IMR-90 (cell line): ENCODE results near the gene PSMD8. TPM values are rescaled to one million over a fixed set of nuclear protein-coding genes. Genes with fewer than 3 reads are reported as not detected.
"Not testable (repeated sequence)": the region's sequence is repeated elsewhere in the genome, so short reads cannot be mapped to it uniquely, and the experiment has no call there.

Source experiments
- ATAC-seq: fragments of 200-7000 bp; cut with Tn5 transposase; 2 replicates; pipeline ENCODE4 v1.9.1; 2020; ENCODE audit warnings: low read depth, mild to moderate bottlenecking, moderate library complexity
- BruUV-seq: library from RNA; stranded (reverse); fragments of 400-500 nt; replicated peaks from 2 replicates; lab custom pipeline; 2021; lab: Mats Ljungman, UMichigan
- CTCF ChIA-PET: fragments of 300-600 bp; formaldehyde crosslinking; extraction: SDS; loops from one replicate; lab custom pipeline; 2021; ENCODE audit warnings: antibody characterized with exemption; lab: Yijun Ruan, JAX
- POLR2A ChIA-PET: fragments of 300-600 bp; sonication (Branson Sonifier 250); formaldehyde crosslinking; loops from one replicate; lab custom pipeline; 2022; ENCODE audit warnings: antibody characterized with exemption; ENCODE audit not compliant: unreplicated experiment; lab: Charles Lee
- DNase-seq: peaks from one replicate; pipeline ENCODE4 v3.0.0; 2013
- H2AFZ ChIP-seq: replicated peaks from 2 replicates; pipeline ENCODE3; 2013; ENCODE audit warnings: low read length, mild to moderate bottlenecking; ENCODE audit not compliant: poor library complexity
- H2AK5ac ChIP-seq: 2 replicates; pipeline ENCODE4 v1.6.1; 2013; ENCODE audit warnings: low read depth, low read length, inconsistent platforms
- H2AK9ac ChIP-seq: replicated peaks from 2 replicates; pipeline ENCODE3; 2013; ENCODE audit warnings: mild to moderate bottlenecking, low read depth, low read length, moderate library complexity; ENCODE audit not compliant: poor library complexity
- H2BK120ac ChIP-seq: 2 replicates; pipeline ENCODE4 v1.6.1; 2013; ENCODE audit warnings: low read depth, low read length, inconsistent platforms
- H2BK15ac ChIP-seq: 3 replicates; pipeline ENCODE4 v1.6.1; 2013; ENCODE audit warnings: low read depth, low read length, inconsistent platforms
- H2BK20ac ChIP-seq: 2 replicates; pipeline ENCODE4 v1.6.1; 2013; ENCODE audit warnings: low read depth, mild to moderate bottlenecking, inconsistent platforms, low read length, moderate library complexity
- H2BK5ac ChIP-seq: 2 replicates; pipeline ENCODE4 v1.6.1; 2013; ENCODE audit warnings: mild to moderate bottlenecking, low read depth, low read length, inconsistent platforms; ENCODE audit not compliant: poor library complexity, severe bottlenecking
- H3K14ac ChIP-seq: replicated peaks from 2 replicates; pipeline ENCODE4 v1.6.1; 2013; ENCODE audit warnings: low read depth, low read length, inconsistent platforms
- H3K18ac ChIP-seq: 2 replicates; pipeline ENCODE4 v1.6.1; 2013; ENCODE audit warnings: low read depth, low read length, control low read depth
- H3K23ac ChIP-seq: 2 replicates; pipeline ENCODE4 v1.6.1; 2013; ENCODE audit warnings: low read depth, low read length, inconsistent platforms
- H3K27ac ChIP-seq: 2 replicates; pipeline ENCODE4 v1.5.1; 2013; ENCODE audit warnings: mild to moderate bottlenecking, control low read depth, low read length; ENCODE audit not compliant: insufficient read depth
- H3K27me3 ChIP-seq: 2 replicates; pipeline ENCODE4 v1.6.1; 2013; ENCODE audit warnings: low read length; ENCODE audit not compliant: control insufficient read depth, insufficient read depth
- H3K36me3 ChIP-seq: 2 replicates; pipeline ENCODE4 v1.6.1; 2013; ENCODE audit warnings: low read length, mixed read lengths; ENCODE audit not compliant: control insufficient read depth, insufficient read depth
- H3K4ac ChIP-seq: 2 replicates; pipeline ENCODE4 v1.6.1; 2013; ENCODE audit warnings: low read depth, low read length, inconsistent platforms
- H3K4me1 ChIP-seq: 2 replicates; pipeline ENCODE4 v1.6.1; 2013; ENCODE audit warnings: low read length, mixed read lengths; ENCODE audit not compliant: control insufficient read depth, insufficient read depth
- H3K4me2 ChIP-seq: 2 replicates; pipeline ENCODE4 v1.6.1; 2013; ENCODE audit warnings: low read depth, mild to moderate bottlenecking, control low read depth, low read length, moderate library complexity
- H3K4me3 ChIP-seq: 2 replicates; pipeline ENCODE4 v1.5.1; 2013; ENCODE audit warnings: low read depth, mild to moderate bottlenecking, control low read depth, low read length, moderate library complexity; ENCODE audit not compliant: insufficient read depth
- H3K56ac ChIP-seq: 2 replicates; pipeline ENCODE4 v1.6.1; 2013; ENCODE audit warnings: low read length, inconsistent platforms; ENCODE audit not compliant: insufficient read depth; ENCODE audit errors: extremely low read depth
- H3K79me1 ChIP-seq, 2 experiments: 2 replicates each; pipeline ENCODE4 v1.6.1; 2013; ENCODE audit warnings: low read length in 2 of 2, inconsistent platforms in 1 of 2, low read depth in 1 of 2
- H3K9ac ChIP-seq: 2 replicates; pipeline ENCODE4 v1.6.1; 2013; ENCODE audit warnings: low read depth, low read length, control low read depth
- H3K9me1 ChIP-seq: 2 replicates; pipeline ENCODE4 v1.6.1; 2013; ENCODE audit warnings: low read length, inconsistent platforms; ENCODE audit not compliant: insufficient read depth
- H3K9me3 ChIP-seq: 2 replicates; pipeline ENCODE4 v1.6.1; 2013; ENCODE audit warnings: low read length; ENCODE audit not compliant: control insufficient read depth, insufficient read depth
- H4K20me1 ChIP-seq: 2 replicates; pipeline ENCODE4 v1.6.1; 2013; ENCODE audit warnings: low read length, inconsistent platforms; ENCODE audit not compliant: insufficient read depth
- H4K5ac ChIP-seq: 2 replicates; pipeline ENCODE4 v1.6.1; 2013; ENCODE audit warnings: mild to moderate bottlenecking, low read depth, low read length, control low read depth
- H4K8ac ChIP-seq, 2 experiments: 2 replicates each; pipeline ENCODE4 v1.6.1; 2013; ENCODE audit warnings: low read depth in 2 of 2, low read length in 2 of 2, control low read depth in 1 of 2, inconsistent platforms in 1 of 2
- H4K91ac ChIP-seq: 2 replicates; pipeline ENCODE4 v1.6.1; 2013; ENCODE audit warnings: low read depth, low read length, inconsistent platforms; ENCODE audit not compliant: insufficient read depth
- WGBS, 2 experiments: methylation state at CpG; one replicate each; pipeline versions ENCODE4 v1.1.5 to v1.1.7; 2013; ENCODE audit warnings: missing lambda C conversion rate in 2 of 2; ENCODE audit not compliant: insufficient read length in 1 of 2; ENCODE audit errors: extremely low coverage in 2 of 2; 5-methylcytosine and 5-hydroxymethylcytosine counted together
- dilution Hi-C: fragments of 300-500 bp; cut with HindIII; formaldehyde crosslinking; loops from one replicate; pipeline ENCODE4 v1.14.3; 2018; ENCODE audit warnings: low sequenced_read_pairs; ENCODE audit not compliant: unreplicated experiment
- in situ Hi-C: fragments of 300-500 bp; cut with MboI; formaldehyde crosslinking; loops from 3 replicates; pipeline ENCODE4 v1.14.3; 2019; ENCODE audit warnings: low sequenced_read_pairs, inconsistent platforms, mixed read lengths
- intact Hi-C: fragments of 100-400 bp; cut with micrococcal nuclease; formaldehyde crosslinking; loops from 2 replicates; pipeline ENCODE4 v1.10.0; 2022
- polyA plus RNA-seq, 3 experiments: library from polyadenylated mRNA; depleted of rRNA; stranded (reverse); fragments of >200 nt; gene quantifications; 2 replicates each; pipeline ENCODE4 v1.2.3, GENCODE V29; 2012; ENCODE audit warnings: low replicate concordance in 1 of 3
- total RNA-seq: library from RNA; depleted of rRNA; stranded (reverse); fragments of >200 nt; gene quantifications from 2 replicates; pipeline ENCODE4 v1.2.3, GENCODE V29; 2012

The PSMD8 gene
- total and polyA plus RNA-seq, 2 of the 4 experiments (the other 2 are of a cell fraction) = 475 to 644 TPM

DNA sequence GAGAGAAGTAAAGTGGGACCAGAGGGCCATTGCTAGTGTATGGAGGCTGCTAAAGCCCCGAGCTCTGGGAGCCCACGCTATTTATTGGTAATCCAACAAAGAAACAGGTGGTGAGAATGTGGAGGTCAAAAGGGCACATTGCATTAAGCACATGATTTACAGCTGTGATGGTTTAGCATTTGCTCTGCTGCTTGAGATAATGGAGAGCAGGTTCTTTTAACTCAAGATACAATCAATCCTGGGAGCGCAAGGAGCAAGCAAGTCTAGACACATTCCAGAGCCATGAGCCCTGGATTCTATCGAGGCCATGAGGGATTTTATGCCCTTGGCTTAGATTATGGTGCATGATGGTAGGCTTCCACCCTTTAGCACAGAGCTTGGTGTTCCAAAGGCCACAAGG is 35.4 kb upstream of the PSMD8 start:
- H3K14ac ChIP-seq, H2AK5ac ChIP-seq, H4K91ac ChIP-seq, H3K27ac ChIP-seq, H3K56ac ChIP-seq, H2AK9ac ChIP-seq, H2AFZ ChIP-seq, dilution Hi-C loops, H4K8ac ChIP-seq, H3K4ac ChIP-seq, H3K27me3 ChIP-seq, H3K23ac ChIP-seq, H4K20me1 ChIP-seq, H2BK15ac ChIP-seq, H2BK120ac ChIP-seq, POLR2A ChIA-PET, DNase-seq, intact Hi-C loops, H3K9me1 ChIP-seq, H3K4me2 ChIP-seq, H3K4me1 ChIP-seq, H3K4me3 ChIP-seq, ATAC-seq, H3K79me1 ChIP-seq, H2BK5ac ChIP-seq, H3K18ac ChIP-seq, H2BK20ac ChIP-seq, BruUV-seq, H3K36me3 ChIP-seq, H4K5ac ChIP-seq, H3K9me3 ChIP-seq, H3K9ac ChIP-seq: not testable (repeated sequence)
- 40% methylated on average over 1 of the region's 4 CpGs; no CpG with 5 or more reads in 1 of the 2 experiments for WGBS, 2 experiments
- in situ Hi-C loops = loop anchor here (10.0 kb wide), 1 partner anchor 444 kb away; no protein-coding TSS in a partner anchor
- CTCF ChIA-PET = interaction anchor here (1.1 kb wide), 1 partner anchor 35 kb away, joined by 7 read pairs; the partner anchor contains the start of gene PSMD8
